GM12865 (cell line): Measurements from ENCODE around the gene TTC29.
"Not testable (repeated sequence)": the region's sequence is repeated elsewhere in the genome, so short reads cannot be mapped to it uniquely, and the experiment has no call there.

ENCODE experiments used
- DNase-seq: peaks from one replicate; pipeline ENCODE4 v3.0.0; 2010; ENCODE audit warnings: low read depth
- H3K4me3 ChIP-seq: 2 replicates; pipeline ENCODE4 v1.5.1; 2011; ENCODE audit warnings: mild to moderate bottlenecking, low read depth, low read length, control low read depth
- TF ChIP-seq, protein P1 (sequence below): IDR thresholded peaks from 2 replicates; pipeline ENCODE4 v1.5.1; 2011; ENCODE audit warnings: low read length, control low read depth, low read depth, inconsistent platforms; ENCODE audit not compliant: insufficient read depth; ENCODE audit errors: missing control alignments

The TTC29 gene

DNA sequence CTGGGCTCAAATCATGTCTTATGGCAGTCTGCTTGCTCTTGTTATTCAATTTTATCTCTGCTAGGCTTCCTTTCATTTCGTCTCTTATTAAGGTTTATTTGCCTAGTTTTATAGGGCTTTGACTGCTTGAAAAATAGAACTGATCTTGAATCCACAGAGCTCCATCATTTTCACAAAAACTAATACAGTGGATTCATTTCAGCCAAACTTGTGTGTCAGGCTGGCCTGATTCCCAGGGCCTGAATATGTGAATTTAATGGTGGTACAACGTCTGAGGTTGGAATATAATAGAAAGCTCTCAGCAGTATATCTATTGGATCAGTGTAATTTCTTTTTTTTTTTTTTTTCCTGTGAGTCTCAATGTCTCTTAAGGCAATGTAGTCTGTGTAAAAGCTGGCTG, 183.6 kb downstream of the TTC29 start:
- no peak overlapping the region for H3K4me3 ChIP-seq
- TF ChIP-seq, protein P1, sequence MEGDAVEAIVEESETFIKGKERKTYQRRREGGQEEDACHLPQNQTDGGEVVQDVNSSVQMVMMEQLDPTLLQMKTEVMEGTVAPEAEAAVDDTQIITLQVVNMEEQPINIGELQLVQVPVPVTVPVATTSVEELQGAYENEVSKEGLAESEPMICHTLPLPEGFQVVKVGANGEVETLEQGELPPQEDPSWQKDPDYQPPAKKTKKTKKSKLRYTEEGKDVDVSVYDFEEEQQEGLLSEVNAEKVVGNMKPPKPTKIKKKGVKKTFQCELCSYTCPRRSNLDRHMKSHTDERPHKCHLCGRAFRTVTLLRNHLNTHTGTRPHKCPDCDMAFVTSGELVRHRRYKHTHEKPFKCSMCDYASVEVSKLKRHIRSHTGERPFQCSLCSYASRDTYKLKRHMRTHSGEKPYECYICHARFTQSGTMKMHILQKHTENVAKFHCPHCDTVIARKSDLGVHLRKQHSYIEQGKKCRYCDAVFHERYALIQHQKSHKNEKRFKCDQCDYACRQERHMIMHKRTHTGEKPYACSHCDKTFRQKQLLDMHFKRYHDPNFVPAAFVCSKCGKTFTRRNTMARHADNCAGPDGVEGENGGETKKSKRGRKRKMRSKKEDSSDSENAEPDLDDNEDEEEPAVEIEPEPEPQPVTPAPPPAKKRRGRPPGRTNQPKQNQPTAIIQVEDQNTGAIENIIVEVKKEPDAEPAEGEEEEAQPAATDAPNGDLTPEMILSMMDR: no peak
- no peak for DNase-seq

DNA sequence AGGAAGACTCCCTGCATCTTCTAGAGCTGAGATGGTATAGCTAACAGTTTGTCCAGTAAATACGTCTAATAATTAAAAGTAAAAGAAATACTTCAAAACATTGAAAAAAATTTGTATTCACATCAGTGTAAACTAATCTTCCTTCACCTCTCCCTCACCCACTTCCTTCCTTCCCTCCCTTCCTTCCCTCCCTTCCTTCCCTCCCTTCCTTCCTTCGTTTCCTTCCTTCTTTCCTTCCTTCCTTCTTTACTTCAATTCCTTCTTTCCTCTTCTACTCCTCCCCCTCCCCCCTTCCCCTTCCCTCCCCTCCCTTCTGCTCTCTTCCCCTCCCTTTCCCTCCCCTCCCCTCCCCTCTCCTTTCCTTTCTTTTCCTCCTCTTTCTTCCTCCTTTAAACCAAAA, 203.2 kb downstream of the TTC29 start:
- DNase-seq: no peak
- TF ChIP-seq, protein P1: no peak
- H3K4me3 ChIP-seq: no peak overlapping the region

DNA sequence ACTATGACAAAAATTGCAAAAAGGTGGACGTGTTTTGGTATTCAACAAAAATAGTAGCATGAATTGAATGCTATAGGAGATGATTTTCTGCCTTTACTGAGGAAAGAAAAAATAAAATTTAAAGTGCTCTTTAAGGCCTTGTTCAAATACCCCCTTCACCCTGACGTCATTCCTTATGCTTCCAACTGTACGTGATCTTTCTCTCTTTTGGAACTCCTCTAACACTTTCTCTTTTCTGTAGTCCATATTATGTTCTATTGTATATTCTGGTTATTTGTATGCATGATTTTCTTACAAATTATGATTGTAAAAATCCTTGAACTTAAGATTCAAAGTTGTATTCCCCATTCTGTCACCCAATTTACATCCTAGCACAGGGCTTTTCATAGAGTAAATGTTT, 206.5 kb downstream of the TTC29 start:
- TF ChIP-seq, protein P1: no peak
- DNase-seq: no peak

DNA sequence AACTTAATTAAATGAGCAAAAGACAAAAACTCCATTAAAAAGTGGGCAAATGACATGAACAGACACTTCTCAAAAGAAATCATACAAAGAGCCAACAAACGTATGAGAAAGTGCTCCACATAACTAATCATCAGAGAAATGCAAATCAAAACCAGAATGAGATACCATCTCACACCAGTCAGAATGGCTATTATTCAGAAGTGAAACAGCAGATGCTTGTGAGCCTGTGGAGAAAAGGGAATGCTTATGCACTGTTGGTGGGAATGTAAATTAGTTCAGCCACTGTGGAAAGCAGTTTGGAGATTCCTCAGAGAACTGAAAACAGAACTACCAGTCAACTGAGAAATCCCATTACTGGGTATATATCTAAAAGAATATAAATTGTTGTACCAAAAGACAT, 222.1 kb downstream of the TTC29 start:
- H3K4me3 ChIP-seq, DNase-seq: not testable (repeated sequence)

More for the DNA sequence above, 206.5 kb downstream of the TTC29 start:
- H3K4me3 ChIP-seq: no peak overlapping the region

DNA sequence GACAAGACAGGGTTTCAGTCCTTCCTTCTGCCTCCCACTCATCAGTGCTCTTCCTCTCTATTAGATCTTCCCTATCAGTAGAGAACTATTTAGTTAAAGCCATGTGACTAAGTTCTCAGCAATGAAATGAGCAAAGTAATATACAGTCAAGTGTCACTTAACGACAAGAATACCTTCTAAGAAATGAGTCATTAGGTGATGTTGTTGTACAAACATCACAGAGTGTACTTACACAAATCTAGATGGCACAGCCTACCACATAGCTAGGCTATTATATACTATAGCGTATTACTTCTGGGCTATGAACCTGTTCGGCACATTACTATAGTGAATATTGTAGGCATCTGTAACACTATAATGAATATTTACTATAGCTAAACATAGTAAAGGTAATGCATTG, 235.7 kb downstream of the TTC29 start:
- no peak for DNase-seq
- TF ChIP-seq, protein P1: no peak
- no peak overlapping the region for H3K4me3 ChIP-seq

DNA sequence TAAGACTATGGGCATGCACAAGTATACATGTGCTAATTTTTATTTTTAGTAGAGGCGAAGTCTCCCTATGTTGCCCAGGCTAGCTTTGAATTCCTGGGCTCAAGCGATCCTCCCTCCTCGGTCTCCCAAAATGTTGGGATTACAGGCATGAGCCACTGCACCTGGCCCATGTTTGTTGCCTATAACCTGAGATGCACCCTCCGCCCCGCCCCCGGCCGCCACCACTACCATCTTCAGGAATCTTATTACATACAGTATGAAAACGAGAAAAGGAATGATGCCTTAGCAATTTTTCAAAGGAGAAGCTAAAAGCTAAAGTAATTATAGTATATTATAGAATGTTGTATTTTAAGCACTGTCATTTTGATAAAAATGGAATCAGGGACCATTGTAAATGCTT, 245.8 kb downstream of the TTC29 start:
- no peak for DNase-seq
- H3K4me3 ChIP-seq: no peak overlapping the region
- TF ChIP-seq, protein P1: no peak

DNA sequence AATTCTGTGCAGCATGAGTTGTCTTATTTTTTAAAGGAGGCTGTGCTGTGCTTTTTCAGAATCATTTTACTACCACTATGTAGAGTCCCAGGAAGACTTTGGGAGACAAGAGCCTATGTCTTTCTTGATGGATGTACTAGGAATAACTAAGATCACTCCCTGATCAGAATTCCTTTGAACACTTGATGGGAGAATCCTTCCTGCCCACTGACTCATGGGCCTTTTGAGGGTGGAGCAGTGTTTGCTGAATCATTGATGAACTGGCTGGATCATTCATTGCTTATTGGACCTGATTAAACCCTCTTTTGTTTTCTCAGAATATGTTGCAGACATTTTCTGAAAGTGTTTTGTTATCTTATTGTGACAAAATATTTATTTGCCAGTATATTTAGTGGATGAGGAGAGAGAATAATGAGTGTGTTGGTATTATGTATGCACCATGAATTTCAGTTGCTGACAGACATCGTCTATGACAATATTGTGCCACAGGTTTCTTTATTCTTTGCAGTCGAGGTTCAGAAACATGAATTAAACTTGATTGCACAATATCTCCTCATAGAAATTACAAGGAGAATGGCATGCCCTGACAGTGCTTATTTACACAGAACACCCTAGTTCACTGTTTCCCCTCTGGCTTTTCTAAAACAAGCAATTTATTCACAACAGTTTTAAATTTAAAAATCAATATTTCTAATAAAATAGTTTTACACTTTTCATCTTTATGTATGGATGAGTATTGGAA, 270.7 kb downstream of the TTC29 start:
- TF ChIP-seq, protein P1: no peak
- DNase-seq: no peak
- H3K4me3 ChIP-seq: no peak overlapping the region

DNA sequence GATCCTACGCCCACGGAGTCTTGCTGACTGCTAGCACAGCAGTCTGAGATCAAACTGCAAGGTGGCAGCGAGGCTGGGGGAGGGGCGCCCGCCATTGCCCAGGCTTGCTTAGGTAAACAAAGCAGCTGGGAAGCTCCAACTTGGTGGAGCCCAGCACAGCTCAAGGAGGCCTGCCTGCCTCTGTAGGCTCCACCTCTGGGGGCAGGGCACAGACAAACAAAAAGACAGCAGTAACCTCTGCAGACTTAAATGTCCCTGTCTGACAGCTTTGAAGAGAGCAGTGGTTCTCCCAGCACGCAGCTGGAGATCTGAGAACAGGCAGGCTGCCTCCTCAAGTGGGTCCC, 281.7 kb downstream of the TTC29 start:
- not testable (repeated sequence) for DNase-seq, H3K4me3 ChIP-seq
